NT2/D1 (cell line): ENCODE results near the gene FBXO42.

ENCODE experiments used
- YY1 ChIP-seq: IDR thresholded peaks from 2 replicates; pipeline ENCODE4 v1.6.1; 2011; ENCODE audit not compliant: insufficient read length, insufficient read depth
- ZNF274 ChIP-seq: IDR thresholded peaks from 2 replicates; pipeline ENCODE4 v1.6.1; 2011; ENCODE audit warnings: mild to moderate bottlenecking, low read depth, low read length

- TF ChIP-seq YY1: no peak
- TF ChIP-seq ZNF274: no peak
These were observed 103.4 kb downstream of the FBXO42 start for GRCh38 chr1:16248603-16249516.
